Peyer's patch (tissue), 4 donors: ENCODE results near the gene PTTG1IP. TPM values are rescaled to one million over a fixed set of nuclear protein-coding genes. Genes with fewer than 3 reads are reported as not detected.

Experiments used
- DNase-seq, 3 donors: peaks; one replicate each; pipeline ENCODE4 v3.0.0-alpha.2; 2017 to 2019
- H3K27ac ChIP-seq, 4 donors: fragments of 200-600 bp; sonication (generic); one replicate each; pipeline ENCODE4 v1.5.1; 2016 to 2019
- H3K27me3 ChIP-seq, 2 donors: fragments of 200-600 bp; sonication (generic); one replicate each; pipeline ENCODE4 v1.5.1; 2019
- H3K36me3 ChIP-seq, 3 donors: fragments of 200-600 bp; sonication (generic); one replicate each; pipeline ENCODE4 v1.5.1; 2016 to 2019
- H3K4me1 ChIP-seq, 4 donors: fragments of 200-600 bp; sonication (generic); one replicate each; pipeline ENCODE4 v1.5.1; 2016 to 2019
- H3K4me3 ChIP-seq, 4 donors: fragments of 200-600 bp; sonication (generic); 1 replicate in 3 of 4; 2 replicates in 1 of 4; pipeline ENCODE4 v1.5.1; 2016 to 2019; ENCODE audit warnings: mild to moderate bottlenecking in 1 of 4
- H3K9me3 ChIP-seq, 4 donors: fragments of 200-600 bp; sonication (generic); one replicate each; pipeline ENCODE4 v1.5.1; 2016 to 2019; ENCODE audit warnings: mild to moderate bottlenecking in 1 of 4
- CTCF ChIP-seq, 6 experiments: fragments of 450-650 bp in 4 of 6; fragments of 200-600 bp in 2 of 6; sonication (generic) in 1 of 6; IDR thresholded peaks; one replicate each; pipeline ENCODE4 v1.5.1; 2017 to 2019; ENCODE audit warnings: antibody characterized with exemption in 6 of 6, mild to moderate bottlenecking in 3 of 6, moderate library complexity in 1 of 6
- POLR2A ChIP-seq, 2 donors: fragments of 450-650 bp; IDR thresholded peaks; one replicate each; pipeline ENCODE4 v1.5.1; 2017; ENCODE audit warnings: antibody characterized with exemption in 2 of 2, mild to moderate bottlenecking in 2 of 2, moderate library complexity in 2 of 2
- total RNA-seq, 4 donors: library from RNA; depleted of rRNA; stranded (reverse); fragments of >200 nt; gene quantifications; one replicate each; pipeline ENCODE4 v1.1.0, GENCODE V29; 2016

The PTTG1IP gene
- total RNA-seq, 4 donors from 2014 or later = 69.3 to 495 (median 390) TPM

GRCh38 chr21:44907225-44907965 lies 33.9 kb upstream of the PTTG1IP start:
- TF ChIP-seq CTCF (IDR thresholded peaks at IDR 0.05) (no peak), POLR2A (IDR thresholded peaks at IDR 0.05) (no peak)
- Histone ChIP-seq H3K9me3 (no peaks in the 10 kb centered on the region), H3K36me3 (peaks cover 0 to 2% (median 0%) of the 10 kb centered on the region in 3 donors), H3K27me3 (no peaks in the 10 kb centered on the region), H3K27ac (peak overlapping the region in 2 of 4 donors; percentile 49), H3K4me3 (peak overlapping the region in 1 of 4 donors; percentile 9), H3K4me1 (peaks cover 3 to 30% (median 19%) of the 10 kb centered on the region in 4 donors)
- no peak for DNase-seq

GRCh38 chr21:44905728-44906090 lies 32.2 kb upstream of the PTTG1IP start:
- Histone ChIP-seq H3K36me3 (peaks cover 0 to 4% (median 0%) of the 10 kb centered on the region in 3 donors), H3K9me3 (no peaks in the 10 kb centered on the region), H3K4me3 (no peak overlapping the region), H3K27ac (no peak overlapping the region), H3K4me1 (peaks cover 0 to 18% (median 7%) of the 10 kb centered on the region in 4 donors), H3K27me3 (no peaks in the 10 kb centered on the region)
- DNase-seq = no peak
- no peak for TF ChIP-seq CTCF (IDR thresholded peaks at IDR 0.05)
- no peak for TF ChIP-seq POLR2A (IDR thresholded peaks at IDR 0.05)

GRCh38 chr21:44905016-44905727 lies 31.7 kb upstream of the PTTG1IP start:
- peaks cover 0 to 4% (median 0%) of the 10 kb centered on the region in 3 donors for H3K36me3 ChIP-seq
- peaks cover 0 to 12% (median 4%) of the 10 kb centered on the region in 4 donors for H3K4me1 ChIP-seq
- no peaks in the 10 kb centered on the region for H3K9me3 ChIP-seq
- no peaks in the 10 kb centered on the region for H3K27me3 ChIP-seq
- H3K4me3 ChIP-seq = no peak overlapping the region
- TF ChIP-seq CTCF (IDR thresholded peaks at IDR 0.05) = no peak
- no peak for TF ChIP-seq POLR2A (IDR thresholded peaks at IDR 0.05)
- DNase-seq = no peak
- no peak overlapping the region for H3K27ac ChIP-seq

GRCh38 chr21:44904141-44904923 lies 30.8 kb upstream of the PTTG1IP start:
- no peak overlapping the region for H3K27ac ChIP-seq
- H3K4me1 ChIP-seq = peaks cover 0 to 12% (median 3%) of the 10 kb centered on the region in 4 donors
- no peak for TF ChIP-seq CTCF (IDR thresholded peaks at IDR 0.05)
- TF ChIP-seq POLR2A (IDR thresholded peaks at IDR 0.05) = no peak
- H3K36me3 ChIP-seq = peaks cover 0 to 4% (median 0%) of the 10 kb centered on the region in 3 donors
- H3K27me3 ChIP-seq = no peaks in the 10 kb centered on the region
- no peak overlapping the region for H3K4me3 ChIP-seq
- no peak for DNase-seq
- H3K9me3 ChIP-seq = no peaks in the 10 kb centered on the region

GRCh38 chr21:44903689-44904088 lies 30.2 kb upstream of the PTTG1IP start:
- Histone ChIP-seq H3K4me3 (no peak overlapping the region), H3K4me1 (peaks cover 0 to 12% (median 3%) of the 10 kb centered on the region in 4 donors), H3K27ac (no peak overlapping the region), H3K9me3 (no peaks in the 10 kb centered on the region), H3K36me3 (peaks cover 0 to 4% (median 0%) of the 10 kb centered on the region in 3 donors), H3K27me3 (no peaks in the 10 kb centered on the region)
- DNase-seq = no peak
- no peak for TF ChIP-seq POLR2A (IDR thresholded peaks at IDR 0.05)
- no peak for TF ChIP-seq CTCF (IDR thresholded peaks at IDR 0.05)
